ENCODE data around the gene IFT122. TPM values are rescaled to one million over a fixed set of nuclear protein-coding genes. Genes with fewer than 3 reads are reported as not detected.
A peak's percentile ranks its signal among the peaks of the same experiment; 100 is the strongest.

IFT122 gene
- total RNA-seq, 1 donor from 2014 or later: 20.6 TPM

- Mint-ChIP-seq H3K36me3 (ENCODE audit: unreplicated experiment) (peaks cover 5% of the 10 kb centered on the region), H3K4me1 (ENCODE audit: low read depth, unreplicated experiment) (peaks cover 24% of the 10 kb centered on the region), H3K4me3 (ENCODE audit: unreplicated experiment) (peak overlapping the region; percentile 50), H3K9me3 (ENCODE audit: unreplicated experiment) (peaks cover 4% of the 10 kb centered on the region), H3K27ac (ENCODE audit: unreplicated experiment) (peak overlapping the region; percentile 72), H3K27me3 (ENCODE audit: unreplicated experiment) (peaks cover 4% of the 10 kb centered on the region)
- peak; percentile 62 for DNase-seq
- no peak for TF ChIP-seq CTCF (IDR thresholded peaks at IDR 0.05; ENCODE audit: partially characterized antibody, unreplicated experiment)
These were observed 121.0 kb downstream of the IFT122 start for GRCh38 chr3:129560911-129561594.

- TF ChIP-seq CTCF (IDR thresholded peaks at IDR 0.05; ENCODE audit: partially characterized antibody, unreplicated experiment): no peak
- Mint-ChIP-seq H3K27ac (ENCODE audit: unreplicated experiment) (no peak overlapping the region), H3K27me3 (ENCODE audit: unreplicated experiment) (peaks cover 6% of the 10 kb centered on the region), H3K9me3 (ENCODE audit: unreplicated experiment) (peaks cover 3% of the 10 kb centered on the region), H3K36me3 (ENCODE audit: unreplicated experiment) (peaks cover 5% of the 10 kb centered on the region), H3K4me3 (ENCODE audit: unreplicated experiment) (no peak overlapping the region), H3K4me1 (ENCODE audit: low read depth, unreplicated experiment) (peaks cover 27% of the 10 kb centered on the region)
- DNase-seq: no peak
These were observed 121.7 kb downstream of the IFT122 start for GRCh38 chr3:129561619-129562248.

GRCh38 chr3:129562803-129563202 is 122.8 kb downstream of the IFT122 start:
- H3K9me3 Mint-ChIP-seq (ENCODE audit: unreplicated experiment): peaks cover 8% of the 10 kb centered on the region
- H3K4me1 Mint-ChIP-seq (ENCODE audit: low read depth, unreplicated experiment): peaks cover 23% of the 10 kb centered on the region
- peaks cover 5% of the 10 kb centered on the region for H3K36me3 Mint-ChIP-seq (ENCODE audit: unreplicated experiment)
- H3K27me3 Mint-ChIP-seq (ENCODE audit: unreplicated experiment): peaks cover 10% of the 10 kb centered on the region
- no peak overlapping the region for H3K4me3 Mint-ChIP-seq (ENCODE audit: unreplicated experiment)
- DNase-seq: no peak
- no peak for TF ChIP-seq CTCF (IDR thresholded peaks at IDR 0.05; ENCODE audit: partially characterized antibody, unreplicated experiment)
- H3K27ac Mint-ChIP-seq (ENCODE audit: unreplicated experiment): no peak overlapping the region

- DNase-seq: no peak
- Mint-ChIP-seq H3K9me3 (ENCODE audit: unreplicated experiment) (peaks cover 11% of the 10 kb centered on the region), H3K27me3 (ENCODE audit: unreplicated experiment) (peaks cover 10% of the 10 kb centered on the region), H3K36me3 (ENCODE audit: unreplicated experiment) (peaks cover 5% of the 10 kb centered on the region), H3K4me3 (ENCODE audit: unreplicated experiment) (no peak overlapping the region), H3K27ac (ENCODE audit: unreplicated experiment) (no peak overlapping the region), H3K4me1 (ENCODE audit: low read depth, unreplicated experiment) (peaks cover 20% of the 10 kb centered on the region)
- no peak for TF ChIP-seq CTCF (IDR thresholded peaks at IDR 0.05; ENCODE audit: partially characterized antibody, unreplicated experiment)
These were observed 123.3 kb downstream of the IFT122 start for GRCh38 chr3:129563332-129563731.

Data from glutamatergic neuron (in vitro differentiated cells).